Peyer's patch (tissue), 4 donors: ENCODE measurements around the gene TMSB4X. TPM values are rescaled to one million over a fixed set of nuclear protein-coding genes. Genes with fewer than 3 reads are reported as not detected.

ENCODE experiments used
- DNase-seq, 3 donors: peaks; one replicate each; pipeline ENCODE4 v3.0.0-alpha.2; 2017 to 2019
- H3K27ac ChIP-seq, 4 donors: fragments of 200-600 bp; sonication (generic); one replicate each; pipeline ENCODE4 v1.5.1; 2016 to 2019
- H3K27me3 ChIP-seq, 2 donors: fragments of 200-600 bp; sonication (generic); one replicate each; pipeline ENCODE4 v1.5.1; 2019
- H3K36me3 ChIP-seq, 3 donors: fragments of 200-600 bp; sonication (generic); one replicate each; pipeline ENCODE4 v1.5.1; 2016 to 2019
- H3K4me1 ChIP-seq, 4 donors: fragments of 200-600 bp; sonication (generic); one replicate each; pipeline ENCODE4 v1.5.1; 2016 to 2019
- H3K4me3 ChIP-seq, 4 donors: fragments of 200-600 bp; sonication (generic); 1 replicate in 3 of 4; 2 replicates in 1 of 4; pipeline ENCODE4 v1.5.1; 2016 to 2019; ENCODE audit warnings: mild to moderate bottlenecking in 1 of 4
- H3K9me3 ChIP-seq, 4 donors: fragments of 200-600 bp; sonication (generic); one replicate each; pipeline ENCODE4 v1.5.1; 2016 to 2019; ENCODE audit warnings: mild to moderate bottlenecking in 1 of 4
- CTCF ChIP-seq, 6 experiments: fragments of 450-650 bp in 4 of 6; fragments of 200-600 bp in 2 of 6; sonication (generic) in 1 of 6; IDR thresholded peaks; one replicate each; pipeline ENCODE4 v1.5.1; 2017 to 2019; ENCODE audit warnings: antibody characterized with exemption in 6 of 6, mild to moderate bottlenecking in 3 of 6, moderate library complexity in 1 of 6
- POLR2A ChIP-seq, 2 donors: fragments of 450-650 bp; IDR thresholded peaks; one replicate each; pipeline ENCODE4 v1.5.1; 2017; ENCODE audit warnings: antibody characterized with exemption in 2 of 2, mild to moderate bottlenecking in 2 of 2, moderate library complexity in 2 of 2
- total RNA-seq, 4 donors: library from RNA; depleted of rRNA; stranded (reverse); fragments of >200 nt; gene quantifications; one replicate each; pipeline ENCODE4 v1.1.0, GENCODE V29; 2016

TMSB4X gene
- total RNA-seq: 1,000 to 10,000 TPM; 1,496 to 3,676 (median 1,701) TPM

DNA sequence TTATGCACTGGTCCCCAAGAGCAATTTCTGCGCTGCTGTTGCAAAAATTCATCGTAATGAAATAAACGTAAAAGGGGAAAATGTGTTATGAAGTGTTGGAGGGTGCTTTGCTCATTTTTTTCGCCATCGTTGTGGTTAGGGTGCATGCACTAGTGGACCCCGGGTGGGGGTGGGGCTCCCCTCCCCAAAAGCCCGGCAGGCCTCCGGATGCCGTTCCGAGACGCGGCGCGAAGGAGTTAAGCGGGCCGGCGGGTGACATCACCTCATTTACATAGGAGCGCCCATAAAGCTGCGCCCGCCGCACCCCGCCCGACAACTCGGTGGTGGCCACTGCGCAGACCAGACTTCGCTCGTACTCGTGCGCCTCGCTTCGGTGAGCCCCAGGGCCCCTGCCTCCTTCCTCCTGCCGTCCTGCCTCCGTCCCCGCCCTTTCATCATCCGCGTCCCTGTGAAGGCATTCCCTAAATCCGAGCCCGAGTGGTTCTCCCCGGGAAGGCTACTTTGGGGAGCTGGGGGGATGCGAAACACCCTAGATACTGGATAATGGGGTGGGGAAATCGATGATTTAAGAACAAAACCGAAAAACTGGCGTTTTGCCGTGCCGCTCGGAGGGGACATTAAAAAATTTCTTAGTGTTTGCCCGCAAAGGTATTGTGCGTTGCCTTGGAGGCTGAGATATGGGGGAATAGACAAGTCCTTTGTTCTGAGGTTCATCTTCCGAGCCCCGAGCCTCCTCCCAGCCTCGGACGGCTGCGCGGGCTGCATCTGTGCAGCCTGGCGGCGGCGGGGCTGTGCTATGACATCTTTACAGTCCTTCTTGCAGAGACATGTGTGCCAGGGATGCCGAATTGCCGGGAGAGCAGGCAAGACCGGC lies at the start of gene TMSB4X:
Gene TMSB4X (plus strand): TSS at position 315 of the 874 bp plus-strand sequence.
- H3K4me1 ChIP-seq: no peaks in the 10 kb centered on the region
- peak; percentile 87 to 93 (median 89) for DNase-seq
- H3K36me3 ChIP-seq: peaks cover 0 to 10% (median 0%) of the 10 kb centered on the region in 3 donors
- no peaks in the 10 kb centered on the region for H3K27me3 ChIP-seq
- H3K27ac ChIP-seq: peak within 1 kb of the TSS; percentile 91 to 99 (median 96)
- TF ChIP-seq CTCF (IDR thresholded peaks at IDR 0.05): peak in 1 of 6 experiments; percentile 6
- TF ChIP-seq POLR2A (IDR thresholded peaks at IDR 0.05): peak; percentile 98 to 99
- peaks cover 0 to 8% (median 0%) of the 10 kb centered on the region in 4 donors for H3K9me3 ChIP-seq
- peak within 1 kb of the TSS; percentile 62 to 87 (median 74) for H3K4me3 ChIP-seq

DNA sequence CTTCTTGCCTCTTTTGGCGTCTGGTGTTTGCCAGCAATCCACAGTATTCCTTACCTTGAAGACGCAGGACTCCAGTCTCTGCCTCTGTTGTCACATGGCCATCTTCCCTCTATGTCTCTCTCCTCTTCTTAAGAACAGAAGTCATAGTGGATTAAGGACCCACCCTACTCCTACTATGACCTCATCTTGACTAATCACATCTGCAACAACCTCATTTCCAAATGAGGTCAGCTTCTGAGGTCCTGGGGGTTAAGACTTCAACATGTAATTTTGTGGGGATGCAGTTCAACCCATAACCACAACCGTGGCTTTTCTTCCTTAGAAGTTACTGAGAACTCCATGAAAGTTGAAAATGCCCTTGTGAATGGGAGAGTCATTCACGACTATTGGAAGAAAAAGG lies 45.2 kb upstream of the TMSB4X start:
- Histone ChIP-seq H3K36me3 (no peaks in the 10 kb centered on the region), H3K9me3 (no peaks in the 10 kb centered on the region), H3K4me3 (no peak overlapping the region), H3K27ac (no peak overlapping the region), H3K27me3 (no peaks in the 10 kb centered on the region), H3K4me1 (no peaks in the 10 kb centered on the region)
- TF ChIP-seq POLR2A (IDR thresholded peaks at IDR 0.05) (no peak), CTCF (IDR thresholded peaks at IDR 0.05) (no peak)
- DNase-seq: no peak

DNA sequence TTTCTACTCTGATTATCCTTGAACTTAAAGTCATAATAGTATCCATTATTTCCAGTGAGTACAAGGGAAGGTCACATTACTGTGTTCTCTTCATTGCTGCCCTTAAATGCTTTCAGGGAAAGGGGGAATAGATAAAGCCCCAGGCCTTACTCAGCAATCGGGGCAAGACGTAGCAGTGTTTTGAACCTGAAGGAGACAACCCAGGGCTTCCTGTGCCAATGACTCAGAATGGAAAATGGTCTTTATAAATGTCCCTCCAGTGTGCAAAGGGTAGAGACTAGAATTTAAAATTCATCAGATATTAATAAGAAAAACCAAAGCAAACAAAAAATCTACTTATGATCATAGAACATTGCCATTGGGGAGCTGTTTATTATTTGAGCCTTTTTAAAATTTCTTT lies 44.8 kb upstream of the TMSB4X start:
- no peak overlapping the region for H3K27ac ChIP-seq
- no peaks in the 10 kb centered on the region for H3K36me3 ChIP-seq
- H3K27me3 ChIP-seq: no peaks in the 10 kb centered on the region
- H3K4me1 ChIP-seq: no peaks in the 10 kb centered on the region
- TF ChIP-seq CTCF (IDR thresholded peaks at IDR 0.05) (no peak), POLR2A (IDR thresholded peaks at IDR 0.05) (no peak)
- H3K9me3 ChIP-seq: no peaks in the 10 kb centered on the region
- DNase-seq: no peak
- no peak overlapping the region for H3K4me3 ChIP-seq

DNA sequence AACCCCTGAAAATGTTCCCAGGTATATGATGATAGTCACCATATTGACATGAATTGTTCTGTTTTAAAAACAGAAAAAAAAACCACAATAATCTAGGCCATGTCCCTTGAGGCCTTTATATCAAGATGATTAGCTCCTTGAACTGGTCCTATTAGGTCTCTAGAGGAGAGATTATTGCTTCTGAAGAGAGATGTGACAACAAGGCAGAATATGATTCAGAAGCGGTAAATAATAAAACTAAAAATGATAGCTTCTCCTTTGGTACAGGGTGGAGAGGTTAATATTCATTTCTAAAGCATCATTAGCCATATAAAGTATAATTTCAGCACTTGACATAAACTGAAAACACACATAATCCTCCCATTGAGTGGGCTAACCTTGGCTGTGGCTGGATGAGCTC lies 42.7 kb upstream of the TMSB4X start:
- DNase-seq: no peak

GRCh38 chrX:12934850-12935249 lies 40.1 kb upstream of the TMSB4X start:
- H3K9me3 ChIP-seq: no peaks in the 10 kb centered on the region
- no peaks in the 10 kb centered on the region for H3K4me1 ChIP-seq
- H3K4me3 ChIP-seq: no peak overlapping the region
- DNase-seq: no peak
- TF ChIP-seq CTCF (IDR thresholded peaks at IDR 0.05) (no peak), POLR2A (IDR thresholded peaks at IDR 0.05) (no peak)
- H3K27me3 ChIP-seq: no peaks in the 10 kb centered on the region
- H3K27ac ChIP-seq: no peak overlapping the region
- no peaks in the 10 kb centered on the region for H3K36me3 ChIP-seq

More for the DNA sequence above, 42.7 kb upstream of the TMSB4X start:
- TF ChIP-seq POLR2A (IDR thresholded peaks at IDR 0.05): no peak
- no peak for TF ChIP-seq CTCF (IDR thresholded peaks at IDR 0.05)
- no peaks in the 10 kb centered on the region for H3K36me3 ChIP-seq
- no peak overlapping the region for H3K27ac ChIP-seq
- H3K4me1 ChIP-seq: no peaks in the 10 kb centered on the region
- H3K4me3 ChIP-seq: no peak overlapping the region
- no peaks in the 10 kb centered on the region for H3K9me3 ChIP-seq
- no peaks in the 10 kb centered on the region for H3K27me3 ChIP-seq
